ACHN (cell line): Measurements from ENCODE around the gene NPAS3.

Experiments used
- DNase-seq: peaks from one replicate; pipeline ENCODE4 v3.0.0-alpha.2; 2015
- in situ Hi-C: cut with HindIII; loops from 2 replicates; pipeline ENCODE4 v1.10.0; 2017; ENCODE audit warnings: low sequenced_read_pairs, low pct_ligation_motif_present, low pct_unique_long_range_greater_than_20kb

Gene NPAS3

DNA sequence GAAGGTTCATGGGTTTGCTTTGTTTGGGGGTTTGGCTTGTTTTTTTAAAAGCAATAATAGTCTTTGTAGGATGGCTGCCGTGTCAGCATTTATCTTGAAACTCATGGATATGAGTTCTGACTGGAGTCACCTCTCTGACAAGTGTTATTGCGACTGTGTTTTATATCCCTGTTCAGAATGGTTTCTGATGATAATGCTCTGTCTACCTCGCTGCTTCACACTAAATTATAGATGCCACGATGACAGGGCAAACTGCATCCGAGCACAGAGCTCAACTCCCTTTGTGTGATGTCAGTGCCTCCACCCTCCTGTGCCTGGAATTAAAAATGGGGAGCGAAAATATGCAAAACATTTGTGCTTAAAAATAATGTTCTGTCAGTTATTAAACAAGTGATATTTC is 761.4 kb downstream of the NPAS3 start:
- in situ Hi-C loops = no loop called here
- no peak for DNase-seq

GRCh38 chr14:33702293-33702692 is 763.6 kb downstream of the NPAS3 start:
- DNase-seq = no peak
- in situ Hi-C loops = no loop called here

DNA sequence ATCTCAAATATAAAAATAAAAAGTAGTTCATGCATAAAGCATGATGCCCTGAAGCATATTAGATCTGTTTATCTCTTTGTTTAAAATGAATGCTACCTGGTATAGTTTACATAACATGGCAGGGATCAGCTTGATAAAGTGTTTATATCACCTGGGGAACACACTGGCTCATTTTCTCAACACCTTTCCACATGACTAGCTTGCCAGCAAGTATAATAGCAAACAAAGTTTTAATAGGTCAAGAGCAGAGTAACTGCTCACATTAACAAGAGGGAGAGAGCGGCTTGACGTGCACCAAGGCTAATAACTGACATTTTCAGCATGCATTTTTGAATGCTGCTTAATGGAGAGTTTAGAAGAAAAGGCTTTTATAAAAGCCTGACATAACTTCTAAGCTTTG is 765.8 kb downstream of the NPAS3 start:
- in situ Hi-C loops = no loop called here
- DNase-seq = no peak

- in situ Hi-C loops = no loop called here
- no peak for DNase-seq
These were observed 766.8 kb downstream of the NPAS3 start for GRCh38 chr14:33705490-33705889.

- no peak for DNase-seq
- in situ Hi-C loops = no loop called here
These were observed 769.0 kb downstream of the NPAS3 start for GRCh38 chr14:33707716-33708115.

GRCh38 chr14:33709283-33709682 is 770.6 kb downstream of the NPAS3 start:
- no peak for DNase-seq
- in situ Hi-C loops = no loop called here

GRCh38 chr14:33709711-33710110 is 771.0 kb downstream of the NPAS3 start:
- DNase-seq = no peak
- in situ Hi-C loops = no loop called here

GRCh38 chr14:33710273-33710672 is 771.6 kb downstream of the NPAS3 start:
- DNase-seq = no peak
- in situ Hi-C loops = no loop called here

GRCh38 chr14:33711194-33711593 is 772.5 kb downstream of the NPAS3 start:
- no peak for DNase-seq
- in situ Hi-C loops = no loop called here

GRCh38 chr14:33711811-33712216 is 773.1 kb downstream of the NPAS3 start:
- no peak for DNase-seq
- in situ Hi-C loops = no loop called here

DNA sequence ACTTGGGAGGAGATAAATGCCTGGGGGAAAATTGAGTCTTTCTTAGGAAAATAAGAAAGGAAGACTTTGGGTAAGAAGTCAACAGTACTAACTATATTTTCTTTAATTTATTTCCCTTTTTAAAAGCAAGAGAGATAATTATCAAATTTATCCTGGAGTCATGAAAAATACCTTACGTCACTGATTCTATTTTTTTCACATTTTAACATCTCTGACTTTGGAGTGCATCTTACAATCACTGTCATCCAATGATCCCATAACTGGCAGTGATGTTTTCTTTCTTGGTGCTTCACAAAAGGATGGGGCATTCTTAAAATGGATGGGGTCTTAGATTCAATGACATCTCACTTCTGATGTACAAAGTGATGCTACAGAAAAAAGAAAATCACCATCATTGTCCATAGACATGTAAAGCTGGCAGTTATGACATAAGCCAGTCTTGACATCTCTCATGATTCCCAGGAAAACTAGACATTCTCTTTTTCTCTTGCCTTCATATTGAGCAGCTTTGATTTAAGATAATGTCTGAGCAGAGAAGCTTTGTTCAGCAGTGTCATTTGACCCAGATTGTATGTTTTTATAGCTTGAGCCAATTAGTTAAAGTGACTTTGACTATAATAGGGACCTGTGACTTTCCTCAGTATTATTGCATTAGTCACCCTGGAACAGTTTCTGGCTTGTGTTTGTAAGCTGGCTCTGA is 776.0 kb downstream of the NPAS3 start:
- no peak for DNase-seq
- in situ Hi-C loops = no loop called here

DNA sequence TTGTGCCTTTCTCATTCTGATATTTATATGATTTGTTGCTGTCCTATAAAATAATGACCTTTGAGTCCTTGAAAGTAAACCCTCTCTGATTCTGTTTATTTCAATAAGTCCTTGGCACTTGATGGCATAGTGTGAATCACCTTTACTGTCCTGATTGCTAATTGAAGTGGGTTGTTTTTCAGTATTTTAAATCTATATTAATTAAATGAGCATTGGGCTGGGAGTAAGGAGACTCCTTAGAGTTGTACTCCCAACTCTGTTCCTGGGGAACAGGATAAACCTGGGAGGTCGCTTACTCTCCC is 776.5 kb downstream of the NPAS3 start:
- no peak for DNase-seq
- in situ Hi-C loops = no loop called here

GRCh38 chr14:33716921-33717320 is 778.2 kb downstream of the NPAS3 start:
- no peak for DNase-seq
- in situ Hi-C loops = no loop called here

- no peak for DNase-seq
- in situ Hi-C loops = no loop called here
These were observed 779.2 kb downstream of the NPAS3 start for GRCh38 chr14:33717866-33718265.

DNA sequence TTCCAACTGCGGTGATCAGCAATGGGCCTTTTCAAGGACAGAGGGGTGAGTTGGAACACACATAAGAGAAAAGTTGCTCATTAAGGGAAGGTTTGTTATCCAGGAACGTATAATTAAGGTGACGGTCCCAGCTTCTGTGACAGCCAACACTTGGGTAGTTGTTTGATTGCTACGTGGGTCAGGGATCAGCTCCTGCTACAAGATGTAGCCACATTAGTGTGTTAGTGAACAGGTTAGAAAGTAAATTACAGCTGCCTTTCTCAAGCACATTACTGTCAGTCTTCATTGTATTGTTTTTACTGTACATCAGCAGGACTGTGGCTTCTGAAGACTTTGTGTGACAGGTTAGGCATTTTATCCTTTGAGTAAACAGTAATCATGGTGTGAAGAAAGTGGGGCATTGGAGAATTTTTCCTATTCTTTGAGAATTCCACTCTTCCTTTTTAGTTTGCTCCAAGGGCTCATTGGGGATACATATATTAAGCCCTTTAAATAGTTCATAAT is 781.7 kb downstream of the NPAS3 start:
- in situ Hi-C loops = no loop called here
- DNase-seq = no peak

DNA sequence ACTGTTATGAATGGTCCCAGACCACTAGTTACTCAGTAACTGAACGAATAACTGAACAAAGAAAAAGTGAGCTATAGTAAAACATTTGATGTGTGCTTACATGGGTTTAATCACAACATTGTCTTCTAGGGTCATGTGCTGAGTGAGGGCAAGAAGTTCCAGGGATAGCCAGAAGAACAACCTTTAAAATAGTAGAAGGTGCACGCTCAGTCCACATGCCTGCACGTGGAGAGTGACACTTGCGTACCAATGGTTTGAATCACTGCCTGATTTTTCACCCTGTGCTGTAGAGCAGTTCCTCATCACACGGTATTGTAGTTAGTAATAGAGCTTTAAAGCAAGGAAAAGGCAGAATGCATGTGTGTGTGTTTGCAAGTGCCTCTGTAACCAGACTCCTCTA is 788.0 kb downstream of the NPAS3 start:
- no peak for DNase-seq
- in situ Hi-C loops = no loop called here

- in situ Hi-C loops = no loop called here
- DNase-seq = no peak
These were observed 788.9 kb downstream of the NPAS3 start for GRCh38 chr14:33727606-33728005.

- in situ Hi-C loops = no loop called here
These were observed 789.4 kb downstream of the NPAS3 start for GRCh38 chr14:33728010-33728498.

DNA sequence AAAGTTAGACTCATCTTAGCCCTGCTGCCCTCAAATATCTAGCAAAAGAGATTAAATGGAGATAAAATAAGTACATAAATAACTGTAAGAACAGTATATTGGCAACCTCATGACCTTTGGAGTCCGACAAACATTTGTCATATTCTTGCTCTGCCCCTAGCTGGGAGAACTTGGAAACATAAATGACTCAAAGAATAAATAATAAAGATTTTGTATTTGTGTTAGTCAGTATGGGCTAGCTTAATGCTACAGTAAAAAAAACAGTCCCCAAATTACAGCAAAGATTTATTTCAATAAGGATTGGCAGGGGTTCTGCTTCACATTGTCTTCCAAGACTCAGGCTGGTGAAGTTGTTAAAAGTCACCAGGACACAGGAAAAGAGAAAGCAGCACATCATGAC is 791.5 kb downstream of the NPAS3 start:
- in situ Hi-C loops = no loop called here
- DNase-seq = no peak

More at GRCh38 chr14:33728010-33728498, 789.4 kb downstream of the NPAS3 start:
- DNase-seq = no peak

DNA sequence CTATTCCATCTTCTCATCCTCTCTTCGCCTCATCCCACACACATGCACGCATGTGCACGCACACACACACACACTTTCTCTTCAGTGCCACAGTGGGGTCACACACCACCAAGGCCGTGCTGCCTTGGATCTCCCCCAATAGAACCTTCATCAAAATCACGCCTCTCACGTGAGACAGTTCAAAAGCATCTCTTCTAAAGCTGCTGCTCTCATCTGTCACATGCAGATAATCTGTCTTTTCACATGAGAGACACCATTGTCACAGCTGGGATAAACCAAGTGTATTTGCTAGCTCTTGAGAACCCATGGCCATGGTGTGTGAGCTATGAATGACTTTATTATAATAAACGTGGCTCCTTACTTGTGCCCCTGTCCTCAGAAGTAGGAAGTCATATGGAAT is 793.5 kb downstream of the NPAS3 start:
- in situ Hi-C loops = no loop called here
- DNase-seq = no peak

DNA sequence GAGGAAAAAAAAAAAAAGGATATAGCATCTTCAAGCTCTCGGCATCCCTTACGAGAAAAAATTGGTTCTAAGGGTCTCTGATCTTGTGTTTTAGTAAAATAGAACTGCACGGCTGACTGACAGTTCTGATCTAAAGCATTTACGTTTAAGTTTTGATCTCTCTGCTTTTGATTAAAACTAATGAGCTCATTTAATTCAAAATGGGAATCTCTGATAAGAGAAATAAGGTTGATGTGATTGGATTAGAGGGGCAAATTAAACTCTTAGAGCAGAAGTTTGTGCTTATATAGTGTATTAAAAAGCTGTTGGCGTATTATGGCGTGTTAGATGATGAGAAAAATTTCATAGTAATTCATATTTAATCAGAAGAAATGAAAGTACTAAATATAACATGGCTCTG is 794.6 kb downstream of the NPAS3 start:
- DNase-seq = no peak
- in situ Hi-C loops = no loop called here
